GM13977 (cell line): Measurements from ENCODE around the gene DEFB121.
"Not testable (repeated sequence)": the region's sequence is repeated elsewhere in the genome, so short reads cannot be mapped to it uniquely, and the experiment has no call there.

Experiments used
- DNase-seq: peaks from one replicate; pipeline ENCODE4 v3.0.0; 2012; ENCODE audit warnings: low spot score
- CTCF ChIP-seq: IDR thresholded peaks from 2 replicates; pipeline ENCODE4 v1.5.1; 2012; ENCODE audit warnings: mild to moderate bottlenecking, control low read depth; ENCODE audit not compliant: insufficient read depth; ENCODE audit errors: extremely low read depth, missing control alignments
- in situ Hi-C: fragments of 300-500 bp; cut with MboI; formaldehyde crosslinking; loops from one replicate; pipeline ENCODE4 v1.12.0; 2022; ENCODE audit warnings: low sequenced_read_pairs, low pct_unique_long_range_greater_than_20kb, mixed read lengths, inconsistent platforms; ENCODE audit not compliant: unreplicated experiment

DEFB121 gene

GRCh38 chr20:31403886-31404285 is 2.1 kb downstream of the DEFB121 start:
- no peak for DNase-seq
- in situ Hi-C loops, result no loop called here
- TF ChIP-seq CTCF, result no peak

- no peak for DNase-seq
- no peak for TF ChIP-seq CTCF
- in situ Hi-C loops, result no loop called here
Measured at GRCh38 chr20:31394900-31395299, 11.1 kb downstream of the DEFB121 start.

GRCh38 chr20:31392836-31393235 is 13.2 kb downstream of the DEFB121 start:
- DNase-seq, result no peak
- TF ChIP-seq CTCF, result no peak
- in situ Hi-C loops, result no loop called here

GRCh38 chr20:31390490-31390889 is 15.5 kb downstream of the DEFB121 start, which contains the start of gene DEFB119:
Gene DEFB119 (minus strand): TSS chr20:31390590. CDS start chr20:31390483, 107 bp downstream.
- no peak for TF ChIP-seq CTCF
- no peak for DNase-seq
- in situ Hi-C loops, result no loop called here

GRCh38 chr20:31374346-31374745 is 31.7 kb downstream of the DEFB121 start:
- DNase-seq, result no peak
- TF ChIP-seq CTCF, result no peak
- in situ Hi-C loops, result no loop called here

- TF ChIP-seq CTCF, result no peak
- DNase-seq, result no peak
- in situ Hi-C loops, result no loop called here
Measured at GRCh38 chr20:31368301-31368700, 37.7 kb downstream of the DEFB121 start, which contains the start of gene DEFB118. Gene DEFB118 (plus strand): TSS chr20:31368601. CDS start chr20:31368651, 50 bp downstream.

- in situ Hi-C loops, DNase-seq: not testable (repeated sequence)
Measured at GRCh38 chr20:31364272-31364671, 41.7 kb downstream of the DEFB121 start.
